ENCODE data around the gene DAGLB.

- peak; percentile 83 to 98 (median 93) for TF ChIP-seq CTCF (IDR thresholded peaks at IDR 0.05)
- no peak for TF ChIP-seq POLR2A (IDR thresholded peaks at IDR 0.05)
Measured at GRCh38 chr7:6435486-6436384, 12.0 kb downstream of the DAGLB start.

All from tibial nerve (tissue), 3 donors.